ENCODE results near the gene MPHOSPH6.
"Not testable (repeated sequence)": the region's sequence is repeated elsewhere in the genome, so short reads cannot be mapped to it uniquely, and the experiment has no call there.

The MPHOSPH6 gene

GRCh38 chr16:82118749-82119148 lies 51.3 kb downstream of the MPHOSPH6 start:
- no peak for DNase-seq (ENCODE audit: low read depth in 3 of 3)

DNA sequence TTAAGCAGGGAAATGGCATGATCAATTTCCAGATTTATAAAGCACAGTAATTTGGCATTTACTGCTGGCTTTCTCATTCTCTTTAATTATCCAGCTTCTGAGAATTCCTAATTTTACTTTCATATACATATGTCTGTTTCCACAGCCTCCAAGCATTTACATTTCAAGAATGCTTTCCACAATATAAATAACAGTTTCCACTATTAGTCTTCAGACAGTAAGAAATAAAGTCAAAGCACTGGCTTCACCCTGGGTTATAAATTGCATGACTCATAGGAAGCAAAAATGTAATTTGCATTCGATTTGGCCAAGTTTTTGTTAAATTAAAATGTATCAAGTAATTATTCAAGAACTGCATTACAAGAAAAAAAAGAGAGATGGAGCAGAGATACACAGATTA lies 53.5 kb downstream of the MPHOSPH6 start:
- no peak for DNase-seq (ENCODE audit: low read depth in 3 of 3)

DNA sequence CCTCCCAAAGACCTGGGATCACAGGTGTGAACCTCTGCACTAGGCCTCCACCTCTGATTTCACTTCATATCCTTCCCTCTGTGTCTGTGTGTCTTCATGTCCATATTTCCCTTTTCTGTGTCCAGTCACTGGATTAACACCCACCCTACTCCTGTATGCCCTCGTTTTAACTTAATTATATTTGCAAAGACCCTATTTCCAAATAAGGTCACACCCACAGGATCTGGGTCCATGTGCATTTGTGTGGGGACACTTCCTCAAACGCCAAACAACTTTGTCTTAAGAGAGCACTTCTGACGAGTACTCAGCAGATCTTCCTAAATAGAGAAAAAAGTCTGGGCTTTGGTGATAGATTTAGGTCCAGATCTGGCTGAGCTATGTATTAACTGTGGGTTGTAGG lies 56.3 kb downstream of the MPHOSPH6 start:
- no peak for DNase-seq (ENCODE audit: low read depth in 3 of 3)

DNA sequence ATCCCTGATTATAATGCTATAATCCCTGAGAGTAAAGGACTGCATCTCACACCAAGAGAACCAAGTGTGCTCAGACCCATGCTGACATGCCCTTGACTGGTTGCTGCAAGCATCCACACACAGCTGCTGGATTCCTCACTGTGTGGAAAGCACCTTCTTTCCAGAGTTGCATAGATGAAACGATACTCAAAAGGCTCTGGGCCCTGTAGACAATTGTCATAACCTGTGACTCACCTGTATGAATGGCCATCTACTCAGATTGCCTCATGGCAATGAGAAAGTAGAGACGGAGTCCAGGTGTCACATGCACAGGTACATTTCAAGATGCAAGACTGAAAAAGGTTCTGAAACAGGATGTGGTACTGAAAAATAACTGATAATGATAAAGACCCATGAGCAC lies 58.1 kb downstream of the MPHOSPH6 start:
- no peak for DNase-seq (ENCODE audit: low read depth in 3 of 3)

GRCh38 chr16:82109266-82109665 lies 60.8 kb downstream of the MPHOSPH6 start:
- not testable (repeated sequence) for DNase-seq (ENCODE audit: low read depth in 3 of 3)

DNA sequence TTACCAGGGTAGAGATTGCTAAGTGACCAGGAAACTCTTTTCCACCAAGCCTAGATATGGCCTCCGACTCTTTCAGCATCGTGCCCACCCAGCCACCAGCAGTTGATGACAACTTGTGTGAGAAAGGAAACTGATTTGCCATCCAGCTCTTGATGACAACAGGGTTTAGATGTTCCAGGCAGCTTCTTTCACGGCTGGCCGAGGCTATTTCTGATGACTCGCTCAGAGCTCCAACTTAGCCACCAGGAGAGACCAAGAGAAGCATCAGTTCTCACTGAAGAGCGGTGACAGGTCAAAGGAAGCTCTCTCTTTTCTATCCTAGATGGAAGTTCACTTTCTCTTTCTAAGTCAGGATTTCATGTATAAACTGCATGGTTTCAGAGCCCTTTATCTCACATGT lies 61.2 kb downstream of the MPHOSPH6 start:
- DNase-seq (ENCODE audit: low read depth in 3 of 3): no peak

DNA sequence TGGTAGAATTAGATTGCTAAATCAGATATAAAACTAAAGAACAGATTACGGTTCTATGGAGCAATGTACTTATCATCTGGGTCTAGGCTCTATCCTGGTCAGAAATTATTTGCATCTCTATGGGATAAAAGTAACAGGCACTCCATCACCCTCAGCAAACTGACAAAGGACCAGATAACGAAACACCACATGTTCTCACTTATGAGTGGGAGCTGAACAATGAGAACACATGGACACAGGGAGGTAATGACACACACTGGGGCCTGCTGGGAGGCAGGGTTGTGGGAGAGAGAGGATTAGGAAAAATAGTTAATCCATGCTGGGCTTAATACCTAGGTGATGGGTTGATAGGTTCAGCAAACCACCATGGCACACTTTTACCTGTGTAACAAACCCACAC lies 61.9 kb downstream of the MPHOSPH6 start:
- no peak for DNase-seq (ENCODE audit: low read depth in 3 of 3)

DNA sequence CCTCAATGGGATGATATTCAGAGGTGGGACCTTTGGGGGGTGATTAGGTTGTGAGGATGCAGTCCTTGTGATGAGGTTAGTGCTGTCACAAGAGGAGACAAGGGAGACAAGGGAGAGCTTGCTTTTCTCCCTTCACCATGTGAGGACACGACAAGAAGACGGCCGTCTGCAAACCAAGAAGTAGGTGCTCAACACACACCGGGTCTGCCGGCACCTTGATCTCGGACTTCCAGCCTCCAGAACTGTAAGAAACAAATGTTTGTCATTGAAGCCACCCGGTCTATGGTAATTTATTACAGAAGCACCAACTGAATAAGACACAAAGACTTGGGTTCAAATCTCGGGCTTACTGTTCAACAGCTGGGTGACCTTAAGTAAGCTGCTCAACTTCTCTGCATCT lies 64.9 kb downstream of the MPHOSPH6 start:
- DNase-seq (ENCODE audit: low read depth in 3 of 3): no peak

All from stimulated activated CD4-positive, alpha-beta T cell treated with anti-CD3 and anti-CD28 coated beads, TNF-alpha, amount 100 ng/mL, for 48 hours (primary cell).